H7 (cell line): ENCODE data around the gene ITPR1. TPM values are rescaled to one million over a fixed set of nuclear protein-coding genes. Genes with fewer than 3 reads are reported as not detected.

ENCODE experiments used
- DNase-seq: peaks from one replicate; pipeline ENCODE4 v3.0.0; 2012
- H3K27me3 ChIP-seq: 2 replicates; pipeline ENCODE4 v1.6.0; 2011; ENCODE audit warnings: mild to moderate bottlenecking, low read length; ENCODE audit not compliant: control insufficient read depth, insufficient read depth
- H3K36me3 ChIP-seq: replicated peaks from 2 replicates; pipeline ENCODE4 v1.5.1; 2011; ENCODE audit warnings: low read length; ENCODE audit not compliant: control insufficient read depth, insufficient read depth
- H3K4me3 ChIP-seq: 2 replicates; pipeline ENCODE4 v1.5.1; 2011; ENCODE audit warnings: low read depth, mild to moderate bottlenecking, control low read depth, low read length, moderate library complexity; ENCODE audit not compliant: insufficient read depth
- total RNA-seq: library from RNA; depleted of rRNA; stranded (reverse); fragments of >200 nt; shearing (Covaris generic); gene quantifications from 2 replicates; pipeline ENCODE4 v1.2.3, GENCODE V29; 2014

The ITPR1 gene
- total RNA-seq, 1 experiment from 2014 or later = 4.4 TPM

GRCh38 chr3:4802903-4803302, 309.8 kb downstream of the ITPR1 start:
- H3K36me3 ChIP-seq = no peaks in the 10 kb centered on the region
- H3K4me3 ChIP-seq = no peak overlapping the region
- H3K27me3 ChIP-seq = no peaks in the 10 kb centered on the region
- no peak for DNase-seq

GRCh38 chr3:4804161-4805058, 311.3 kb downstream of the ITPR1 start:
- no peaks in the 10 kb centered on the region for H3K27me3 ChIP-seq
- DNase-seq = no peak
- no peak overlapping the region for H3K4me3 ChIP-seq
- H3K36me3 ChIP-seq = no peaks in the 10 kb centered on the region

- Histone ChIP-seq H3K27me3 (no peaks in the 10 kb centered on the region), H3K4me3 (no peak overlapping the region), H3K36me3 (no peaks in the 10 kb centered on the region)
- no peak for DNase-seq
Observed at GRCh38 chr3:4805662-4806061, 312.5 kb downstream of the ITPR1 start.

GRCh38 chr3:4806535-4807108, 313.5 kb downstream of the ITPR1 start:
- H3K4me3 ChIP-seq = no peak overlapping the region
- no peaks in the 10 kb centered on the region for H3K27me3 ChIP-seq
- H3K36me3 ChIP-seq = no peaks in the 10 kb centered on the region
- no peak for DNase-seq

GRCh38 chr3:4807381-4808280, 314.5 kb downstream of the ITPR1 start:
- no peaks in the 10 kb centered on the region for H3K27me3 ChIP-seq
- no peak for DNase-seq
- no peaks in the 10 kb centered on the region for H3K36me3 ChIP-seq

GRCh38 chr3:4808637-4809036, 315.5 kb downstream of the ITPR1 start:
- no peak for DNase-seq
- H3K4me3 ChIP-seq = no peak overlapping the region
- H3K27me3 ChIP-seq = no peaks in the 10 kb centered on the region
- H3K36me3 ChIP-seq = no peaks in the 10 kb centered on the region

More at GRCh38 chr3:4807381-4808280, 314.5 kb downstream of the ITPR1 start:
- H3K4me3 ChIP-seq = no peak overlapping the region

GRCh38 chr3:4809922-4810321, 316.8 kb downstream of the ITPR1 start:
- DNase-seq = no peak
- H3K27me3 ChIP-seq = no peaks in the 10 kb centered on the region

GRCh38 chr3:4812591-4812990, 319.4 kb downstream of the ITPR1 start:
- DNase-seq = no peak
- H3K36me3 ChIP-seq = no peaks in the 10 kb centered on the region
- no peak overlapping the region for H3K4me3 ChIP-seq
- H3K27me3 ChIP-seq = no peaks in the 10 kb centered on the region

More at GRCh38 chr3:4809922-4810321, 316.8 kb downstream of the ITPR1 start:
- H3K4me3 ChIP-seq = no peak overlapping the region
- H3K36me3 ChIP-seq = no peaks in the 10 kb centered on the region

GRCh38 chr3:4813909-4814304, 320.8 kb downstream of the ITPR1 start:
- no peaks in the 10 kb centered on the region for H3K36me3 ChIP-seq
- no peak overlapping the region for H3K4me3 ChIP-seq
- no peak for DNase-seq
- no peaks in the 10 kb centered on the region for H3K27me3 ChIP-seq

GRCh38 chr3:4814305-4814903, 321.3 kb downstream of the ITPR1 start:
- no peak for DNase-seq
- H3K36me3 ChIP-seq = no peaks in the 10 kb centered on the region
- H3K27me3 ChIP-seq = no peaks in the 10 kb centered on the region
- H3K4me3 ChIP-seq = no peak overlapping the region

- DNase-seq = no peak
- no peak overlapping the region for H3K4me3 ChIP-seq
- H3K36me3 ChIP-seq = no peaks in the 10 kb centered on the region
- H3K27me3 ChIP-seq = no peaks in the 10 kb centered on the region
Observed at GRCh38 chr3:4814904-4815574, 321.9 kb downstream of the ITPR1 start.

GRCh38 chr3:4816306-4816705, 323.2 kb downstream of the ITPR1 start:
- no peaks in the 10 kb centered on the region for H3K27me3 ChIP-seq

GRCh38 chr3:4816718-4817117, 323.6 kb downstream of the ITPR1 start:
- no peaks in the 10 kb centered on the region for H3K36me3 ChIP-seq
- DNase-seq = no peak
- no peak overlapping the region for H3K4me3 ChIP-seq
- H3K27me3 ChIP-seq = no peaks in the 10 kb centered on the region

More at GRCh38 chr3:4816306-4816705, 323.2 kb downstream of the ITPR1 start:
- DNase-seq = no peak
- Histone ChIP-seq H3K36me3 (no peaks in the 10 kb centered on the region), H3K4me3 (no peak overlapping the region)

- Histone ChIP-seq H3K4me3 (no peak overlapping the region), H3K36me3 (no peaks in the 10 kb centered on the region), H3K27me3 (no peaks in the 10 kb centered on the region)
- no peak for DNase-seq
Observed at GRCh38 chr3:4817128-4817527, 324.0 kb downstream of the ITPR1 start.
